DMS79 treated with DMSO at 0.1 percent for 48 hours (cell line): Measurements from ENCODE around the gene C17orf107.
"Not testable (repeated sequence)": the region's sequence is repeated elsewhere in the genome, so short reads cannot be mapped to it uniquely, and the experiment has no call there.

Experiments used
- DNase-seq: peaks from one replicate; lab custom pipeline; 2025; lab: John Stamatoyannopoulos, UW

The C17orf107 gene

GRCh38 chr17:4901108-4901647 is 1.8 kb downstream of the C17orf107 start:
- DNase-seq, result no peak

- no peak for DNase-seq
Measured at GRCh38 chr17:4901648-4902344, 2.5 kb downstream of the C17orf107 start.

GRCh38 chr17:4902540-4902939 is 3.2 kb downstream of the C17orf107 start:
- DNase-seq, result no peak

GRCh38 chr17:4903051-4903818 is 3.9 kb downstream of the C17orf107 start, which contains the start of gene CHRNE:
TSS of gene CHRNE (minus strand) at chr17:4903098. CDS start at chr17:4903063, 35 bp downstream.
- peak; percentile 86 for DNase-seq

- DNase-seq, result not testable (repeated sequence)
Measured at GRCh38 chr17:4906642-4907041, 7.3 kb downstream of the C17orf107 start.

- no peak for DNase-seq
Measured at GRCh38 chr17:4908301-4908700, 9.0 kb downstream of the C17orf107 start.

GRCh38 chr17:4908711-4909496 is 9.6 kb downstream of the C17orf107 start:
- DNase-seq, result peak; percentile 78

- DNase-seq, result no peak
Measured at GRCh38 chr17:4913994-4914393, 14.7 kb downstream of the C17orf107 start.

GRCh38 chr17:4914551-4914950 is 15.2 kb downstream of the C17orf107 start:
- not testable (repeated sequence) for DNase-seq

- no peak for DNase-seq
Measured at GRCh38 chr17:4919511-4920047, 20.2 kb downstream of the C17orf107 start.

- DNase-seq, result no peak
Measured at GRCh38 chr17:4920351-4921048, 21.2 kb downstream of the C17orf107 start.

- no peak for DNase-seq
Measured at GRCh38 chr17:4921320-4921719, 22.0 kb downstream of the C17orf107 start.

GRCh38 chr17:4926577-4927335 is 27.4 kb downstream of the C17orf107 start:
- DNase-seq, result not testable (repeated sequence)

- DNase-seq, result no peak
Measured at GRCh38 chr17:4928881-4929280, 29.5 kb downstream of the C17orf107 start.

- no peak for DNase-seq
Measured at GRCh38 chr17:4931963-4932362, 32.6 kb downstream of the C17orf107 start, which contains the start of gene GP1BA. TSS of gene GP1BA (plus strand) at chr17:4932277. CDS start at chr17:4932605, 328 bp downstream.

- no peak for DNase-seq
Measured at GRCh38 chr17:4932756-4933155, 33.4 kb downstream of the C17orf107 start.

GRCh38 chr17:4933646-4934045 is 34.3 kb downstream of the C17orf107 start:
- DNase-seq, result no peak

GRCh38 chr17:4934173-4934979 is 35.0 kb downstream of the C17orf107 start:
- DNase-seq, result peak; percentile 67

- no peak for DNase-seq
Measured at GRCh38 chr17:4935650-4936049, 36.3 kb downstream of the C17orf107 start.

GRCh38 chr17:4936436-4936835 is 37.1 kb downstream of the C17orf107 start:
- no peak for DNase-seq
